Measurements from ENCODE around the gene RAB11FIP3. TPM values are rescaled to one million over a fixed set of nuclear protein-coding genes. Genes with fewer than 3 reads are reported as not detected.
"Not testable (repeated sequence)": the region's sequence is repeated elsewhere in the genome, so short reads cannot be mapped to it uniquely, and the experiment has no call there.

Gene RAB11FIP3
- total RNA-seq, 8 experiments from 2014 or later = 13.6 to 32.6 (median 25.2) TPM

- H3K27ac ChIP-seq; H3K4me3 ChIP-seq; in situ Hi-C loops (cut with MboI; ENCODE audit: low pct_unique_long_range_greater_than_20kb in 2 of 9, low sequenced_read_pairs in 9 of 9, unreplicated experiment in 9 of 9); ATAC-seq (replicated peaks in 6 of 8); H3K4me1 ChIP-seq (replicated peaks in 1 of 2): not testable (repeated sequence)
- 83 to 100% (median 100%) methylated on average over 1 to 2 of the region's 3 CpGs; no CpG with 5 or more reads in 6 of the 10 experiments for WGBS, 10 experiments
Measured at GRCh38 chr16:415170-415498, 10.3 kb upstream of the RAB11FIP3 start.

- H3K27ac ChIP-seq; H3K4me3 ChIP-seq; ATAC-seq (replicated peaks in 6 of 8); in situ Hi-C loops (cut with MboI; ENCODE audit: low pct_unique_long_range_greater_than_20kb in 2 of 9, low sequenced_read_pairs in 9 of 9, unreplicated experiment in 9 of 9): not testable (repeated sequence)
- 73 to 100% (median 94%) methylated on average over 1 to 9 of the region's 13 CpGs; no CpG with 5 or more reads in 3 of the 10 experiments for WGBS, 10 experiments
- H3K4me1 ChIP-seq (replicated peaks in 1 of 2) = peaks cover 13 to 14% of the 10 kb centered on the region in 2 donors
Measured at GRCh38 chr16:422179-422578, 3.3 kb upstream of the RAB11FIP3 start.

GRCh38 chr16:424033-424622, 1.3 kb upstream of the RAB11FIP3 start:
- Histone ChIP-seq H3K4me3 (peak overlapping the region; percentile 68 to 94 (median 80)), H3K4me1 (replicated peaks in 1 of 2) (peaks cover 25 to 29% of the 10 kb centered on the region in 2 donors), H3K27ac (no peak overlapping the region)
- peak in 2 of 8 experiments; percentile 12 to 18 for ATAC-seq (replicated peaks in 6 of 8)
- WGBS, 10 experiments = 4 to 83% (median 54%) methylated on average over 1 to 13 of the region's 20 CpGs; no CpG with 5 or more reads in 1 of the 10 experiments
- in situ Hi-C loops (cut with MboI; ENCODE audit: low pct_unique_long_range_greater_than_20kb in 2 of 9, low sequenced_read_pairs in 9 of 9, unreplicated experiment in 9 of 9) = no loop called here

- H3K27ac ChIP-seq = peak overlapping the region; percentile 76 to 89
- WGBS, 10 experiments = 0 to 33% (median 10%) methylated on average over 2 to 10 of the region's 31 CpGs; no CpG with 5 or more reads in 4 of the 10 experiments
- peaks cover 27 to 29% of the 10 kb centered on the region in 2 donors for H3K4me1 ChIP-seq (replicated peaks in 1 of 2)
- in situ Hi-C loops (cut with MboI; ENCODE audit: low pct_unique_long_range_greater_than_20kb in 2 of 9, low sequenced_read_pairs in 9 of 9, unreplicated experiment in 9 of 9) = no loop called here
- peak in 3 of 8 experiments; percentile 5 to 25 (median 16) for ATAC-seq (replicated peaks in 6 of 8)
- peak overlapping the region; percentile 68 to 94 (median 80) for H3K4me3 ChIP-seq
Measured at GRCh38 chr16:424623-425081, 797 bp upstream of the RAB11FIP3 start.

GRCh38 chr16:425740-426114, 278 bp downstream of the RAB11FIP3 start:
- peak overlapping the region; percentile 76 to 89 for H3K27ac ChIP-seq
- peak overlapping the region; percentile 68 to 94 (median 80) for H3K4me3 ChIP-seq
- no CpG with 5 or more reads among the region's 63 CpGs for WGBS, 10 experiments
- H3K4me1 ChIP-seq (replicated peaks in 1 of 2) = peaks cover 32 to 33% of the 10 kb centered on the region in 2 donors
- in situ Hi-C loops (cut with MboI; ENCODE audit: low pct_unique_long_range_greater_than_20kb in 2 of 9, low sequenced_read_pairs in 9 of 9, unreplicated experiment in 9 of 9) = no loop called here
- ATAC-seq (replicated peaks in 6 of 8) = peak; percentile 40 to 74 (median 56)

GRCh38 chr16:426115-426905, 861 bp downstream of the RAB11FIP3 start:
- Histone ChIP-seq H3K4me1 (replicated peaks in 1 of 2) (peaks cover 32 to 33% of the 10 kb centered on the region in 2 donors), H3K4me3 (peak overlapping the region; percentile 68 to 94 (median 80)), H3K27ac (peak overlapping the region; percentile 76 to 89)
- in situ Hi-C loops (cut with MboI; ENCODE audit: low pct_unique_long_range_greater_than_20kb in 2 of 9, low sequenced_read_pairs in 9 of 9, unreplicated experiment in 9 of 9) = no loop called here
- peak in 3 of 8 experiments; percentile 2 to 22 (median 6) for ATAC-seq (replicated peaks in 6 of 8)
- no CpG with 5 or more reads among the region's 97 CpGs for WGBS, 10 experiments

GRCh38 chr16:426906-427249, 1.4 kb downstream of the RAB11FIP3 start:
- no peak for ATAC-seq (replicated peaks in 6 of 8)
- in situ Hi-C loops (cut with MboI; ENCODE audit: low pct_unique_long_range_greater_than_20kb in 2 of 9, low sequenced_read_pairs in 9 of 9, unreplicated experiment in 9 of 9) = no loop called here
- H3K4me3 ChIP-seq = peak overlapping the region; percentile 68 to 94 (median 80)
- H3K4me1 ChIP-seq (replicated peaks in 1 of 2) = peaks cover 32 to 33% of the 10 kb centered on the region in 2 donors
- 0% methylated on average over 2 of the region's 13 CpGs; no CpG with 5 or more reads in 8 of the 10 experiments for WGBS, 10 experiments
- no peak overlapping the region for H3K27ac ChIP-seq

- peaks cover 32 to 33% of the 10 kb centered on the region in 2 donors for H3K4me1 ChIP-seq (replicated peaks in 1 of 2)
- WGBS, 10 experiments = 0 to 100% (median 43%) methylated on average over 1 to 9 of the region's 10 CpGs
- in situ Hi-C loops (cut with MboI; ENCODE audit: low pct_unique_long_range_greater_than_20kb in 2 of 9, low sequenced_read_pairs in 9 of 9, unreplicated experiment in 9 of 9) = no loop called here
- ATAC-seq (replicated peaks in 6 of 8) = no peak
- H3K27ac ChIP-seq = no peak overlapping the region
- peak overlapping the region; percentile 68 to 94 (median 80) for H3K4me3 ChIP-seq
Measured at GRCh38 chr16:427250-427649, 1.8 kb downstream of the RAB11FIP3 start.

GRCh38 chr16:430904-431303, 5.5 kb downstream of the RAB11FIP3 start:
- 80 to 100% (median 90%) methylated on average over 1 to 2 of the region's 7 CpGs; no CpG with 5 or more reads in 6 of the 10 experiments for WGBS, 10 experiments

GRCh38 chr16:440627-441026, 15.2 kb downstream of the RAB11FIP3 start:
- peaks cover 3 to 8% of the 10 kb centered on the region in 2 donors for H3K4me1 ChIP-seq (replicated peaks in 1 of 2)
- WGBS, 10 experiments = 60 to 100% (median 94%) methylated on average over 1 to 3 of the region's 6 CpGs; no CpG with 5 or more reads in 4 of the 10 experiments
- H3K4me3 ChIP-seq = no peak overlapping the region
- no peak overlapping the region for H3K27ac ChIP-seq
- no peak for ATAC-seq (replicated peaks in 6 of 8)
- in situ Hi-C loops (cut with MboI; ENCODE audit: low pct_unique_long_range_greater_than_20kb in 2 of 9, low sequenced_read_pairs in 9 of 9, unreplicated experiment in 9 of 9) = no loop called here

More at GRCh38 chr16:430904-431303, 5.5 kb downstream of the RAB11FIP3 start:
- Histone ChIP-seq H3K4me1 (replicated peaks in 1 of 2) (peaks cover 19 to 21% of the 10 kb centered on the region in 2 donors), H3K27ac (no peak overlapping the region), H3K4me3 (no peak overlapping the region)
- in situ Hi-C loops (cut with MboI; ENCODE audit: low pct_unique_long_range_greater_than_20kb in 2 of 9, low sequenced_read_pairs in 9 of 9, unreplicated experiment in 9 of 9) = no loop called here
- ATAC-seq (replicated peaks in 6 of 8) = no peak

- WGBS, 10 experiments = 67 to 100% (median 94%) methylated on average over 1 to 6 of the region's 6 CpGs; no CpG with 5 or more reads in 1 of the 10 experiments
- in situ Hi-C loops (cut with MboI; ENCODE audit: low pct_unique_long_range_greater_than_20kb in 2 of 9, low sequenced_read_pairs in 9 of 9, unreplicated experiment in 9 of 9) = no loop called here
- no peak for ATAC-seq (replicated peaks in 6 of 8)
- H3K27ac ChIP-seq = no peak overlapping the region
- H3K4me1 ChIP-seq (replicated peaks in 1 of 2) = peaks cover 3 to 8% of the 10 kb centered on the region in 2 donors
- H3K4me3 ChIP-seq = no peak overlapping the region
Measured at GRCh38 chr16:441447-441846, 16.0 kb downstream of the RAB11FIP3 start.

- in situ Hi-C loops (cut with MboI; ENCODE audit: low pct_unique_long_range_greater_than_20kb in 2 of 9, low sequenced_read_pairs in 9 of 9, unreplicated experiment in 9 of 9) = no loop called here
- ATAC-seq (replicated peaks in 6 of 8) = no peak
- WGBS, 10 experiments = 76 to 98% (median 96%) methylated on average over 2 to 6 of the region's 6 CpGs
- no peak overlapping the region for H3K27ac ChIP-seq
- no peak overlapping the region for H3K4me3 ChIP-seq
- H3K4me1 ChIP-seq (replicated peaks in 1 of 2) = peaks cover 3 to 8% of the 10 kb centered on the region in 2 donors
Measured at GRCh38 chr16:442976-443375, 17.5 kb downstream of the RAB11FIP3 start.

GRCh38 chr16:444027-444426, 18.6 kb downstream of the RAB11FIP3 start:
- H3K27ac ChIP-seq = peak overlapping the region in 1 of 2 donors; percentile 18
- in situ Hi-C loops (cut with MboI; ENCODE audit: low pct_unique_long_range_greater_than_20kb in 2 of 9, low sequenced_read_pairs in 9 of 9, unreplicated experiment in 9 of 9) = no loop called here
- 43 to 100% (median 72%) methylated on average over 1 to 10 of the region's 10 CpGs for WGBS, 10 experiments

More at GRCh38 chr16:444027-444426, 18.6 kb downstream of the RAB11FIP3 start:
- Histone ChIP-seq H3K4me3 (no peak overlapping the region), H3K4me1 (replicated peaks in 1 of 2) (peaks cover 3 to 8% of the 10 kb centered on the region in 2 donors)
- ATAC-seq (replicated peaks in 6 of 8) = no peak

Measured in motor neuron (in vitro differentiated cells).